ENCODE measurements around the gene C6orf62. TPM values are rescaled to one million over a fixed set of nuclear protein-coding genes. Genes with fewer than 3 reads are reported as not detected.

C6orf62 gene
- total and polyA plus RNA-seq, 2 of the 4 experiments (the other 2 are of a cell fraction), result 47.5 to 50.7 TPM

GRCh38 chr6:24692003-24692402 lies 27.0 kb downstream of the C6orf62 start:
- Histone ChIP-seq H4K5ac (ENCODE audit: low read depth, low read length) (no peak overlapping the region), H3K4me3 (ENCODE audit: insufficient read depth, low read depth, low read length) (no peak overlapping the region), H3K4ac (ENCODE audit: low read depth, low read length) (no peak overlapping the region), H2AFZ (replicated peaks; ENCODE audit: low read length, poor library complexity) (no peak overlapping the region), H2BK15ac (ENCODE audit: low read depth, low read length) (no peak overlapping the region), H3K36me3 (ENCODE audit: control insufficient read depth, insufficient read depth, low read length) (no peaks in the 10 kb centered on the region), H4K8ac (ENCODE audit: low read depth in 2 of 2, low read length in 2 of 2) (no peak overlapping the region), H3K9me1 (ENCODE audit: insufficient read depth, low read length) (no peaks in the 10 kb centered on the region), H3K79me1 (ENCODE audit: low read depth in 1 of 2, low read length in 2 of 2) (no peaks in the 10 kb centered on the region), H3K4me1 (ENCODE audit: control insufficient read depth, insufficient read depth, low read length) (no peaks in the 10 kb centered on the region), H2BK5ac (ENCODE audit: low read depth, low read length, poor library complexity, severe bottlenecking) (no peak overlapping the region), H3K23ac (ENCODE audit: low read depth, low read length) (no peak overlapping the region), H4K91ac (ENCODE audit: insufficient read depth, low read depth, low read length) (no peak overlapping the region), H3K27ac (ENCODE audit: insufficient read depth, low read length) (no peak overlapping the region), H3K14ac (replicated peaks; ENCODE audit: low read depth, low read length) (no peak overlapping the region), H4K20me1 (ENCODE audit: insufficient read depth, low read length) (no peaks in the 10 kb centered on the region), H2AK9ac (replicated peaks; ENCODE audit: low read depth, low read length, poor library complexity) (no peak overlapping the region), H2BK120ac (ENCODE audit: low read depth, low read length) (no peak overlapping the region), H3K9ac (ENCODE audit: low read depth, low read length) (no peak overlapping the region), H3K4me2 (ENCODE audit: low read depth, low read length) (no peak overlapping the region), H3K18ac (ENCODE audit: low read depth, low read length) (no peak overlapping the region), H3K27me3 (ENCODE audit: control insufficient read depth, insufficient read depth, low read length) (no peaks in the 10 kb centered on the region), H2AK5ac (ENCODE audit: low read depth, low read length) (no peak overlapping the region), H2BK20ac (ENCODE audit: low read depth, low read length) (no peak overlapping the region), H3K56ac (ENCODE audit: extremely low read depth, insufficient read depth, low read length) (no peak overlapping the region), H3K9me3 (ENCODE audit: control insufficient read depth, insufficient read depth, low read length) (no peaks in the 10 kb centered on the region)
- intact Hi-C loops (cut with micrococcal nuclease) (loop anchor here (10.0 kb wide), 1 partner anchor 407 kb away; no protein-coding TSS in a partner anchor), in situ Hi-C loops (cut with MboI; ENCODE audit: low sequenced_read_pairs) (loop anchor here (10.0 kb wide), 1 partner anchor 257 kb away; no protein-coding TSS in a partner anchor), dilution Hi-C loops (cut with HindIII; ENCODE audit: low sequenced_read_pairs, unreplicated experiment) (no loop called here)
- POLR2A ChIA-PET (ENCODE audit: unreplicated experiment), result no interaction called here
- no TSS peak for BruUV-seq (replicated peaks)
- ATAC-seq (ENCODE audit: low read depth), result no peak
- CTCF ChIA-PET, result no interaction called here
- TF ChIP-seq FOS (IDR thresholded peaks at IDR 0.05; ENCODE audit: low read depth, low read length) (no peak), SMC3 (IDR thresholded peaks at IDR 0.05; ENCODE audit: low read depth, low read length) (no peak), MAZ (IDR thresholded peaks at IDR 0.05; ENCODE audit: borderline replicate concordance, low read depth, low read length) (no peak), CHD1 (IDR thresholded peaks at IDR 0.05; ENCODE audit: low read depth, low read length) (no peak), RAD21 (IDR thresholded peaks at IDR 0.05; ENCODE audit: low read length) (no peak), USF2 (IDR thresholded peaks at IDR 0.05; ENCODE audit: low read depth, low read length) (no peak), MAFK (IDR thresholded peaks at IDR 0.05; ENCODE audit: low read depth, low read length) (no peak)
- TF ChIP-seq, protein P1, sequence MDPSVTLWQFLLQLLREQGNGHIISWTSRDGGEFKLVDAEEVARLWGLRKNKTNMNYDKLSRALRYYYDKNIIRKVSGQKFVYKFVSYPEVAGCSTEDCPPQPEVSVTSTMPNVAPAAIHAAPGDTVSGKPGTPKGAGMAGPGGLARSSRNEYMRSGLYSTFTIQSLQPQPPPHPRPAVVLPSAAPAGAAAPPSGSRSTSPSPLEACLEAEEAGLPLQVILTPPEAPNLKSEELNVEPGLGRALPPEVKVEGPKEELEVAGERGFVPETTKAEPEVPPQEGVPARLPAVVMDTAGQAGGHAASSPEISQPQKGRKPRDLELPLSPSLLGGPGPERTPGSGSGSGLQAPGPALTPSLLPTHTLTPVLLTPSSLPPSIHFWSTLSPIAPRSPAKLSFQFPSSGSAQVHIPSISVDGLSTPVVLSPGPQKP (IDR thresholded peaks at IDR 0.05; ENCODE audit: borderline replicate concordance, low read depth, low read length), result no peak
- WGBS, 2 experiments (ENCODE audit: extremely low coverage in 2 of 2, insufficient read length in 1 of 2), result 60% methylated on average over 1 of the region's 4 CpGs; no CpG with 5 or more reads in 1 of the 2 experiments
- DNase-seq, result no peak

All from IMR-90 (cell line).